Vagina (tissue), 2 donors: ENCODE results near the gene COL1A2.

ENCODE experiments used
- CTCF ChIP-seq, 3 experiments: fragments of 450-650 bp in 2 of 3; fragments of 200-600 bp in 1 of 3; sonication (generic) in 1 of 3; IDR thresholded peaks; one replicate each; pipeline ENCODE4 v1.5.1; 2017 to 2019; ENCODE audit warnings: antibody characterized with exemption in 3 of 3, mild to moderate bottlenecking in 2 of 3, moderate library complexity in 2 of 3
- POLR2A ChIP-seq, 2 donors: fragments of 450-650 bp; IDR thresholded peaks; one replicate each; pipeline ENCODE4 v1.6.1; 2017; ENCODE audit warnings: antibody characterized with exemption in 2 of 2, mild to moderate bottlenecking in 2 of 2, moderate library complexity in 2 of 2
- POLR2AphosphoS5 ChIP-seq, 2 donors: sonication (generic); formaldehyde crosslinking; IDR thresholded peaks; one replicate each; pipeline ENCODE4 v1.9.0; 2017; ENCODE audit warnings: antibody characterized with exemption in 2 of 2, mild to moderate bottlenecking in 2 of 2, low read depth in 1 of 2; ENCODE audit not compliant: insufficient read depth in 1 of 2

GRCh38 chr7:94420328-94420727 is 25.6 kb downstream of the COL1A2 start:
- TF ChIP-seq CTCF (IDR thresholded peaks at IDR 0.05) (no peak), POLR2A (IDR thresholded peaks at IDR 0.05) (no peak), POLR2AphosphoS5 (IDR thresholded peaks at IDR 0.05; ENCODE audit: insufficient read depth in 1 of 2, low read depth in 1 of 2) (no peak)
